Osteocyte (in vitro differentiated cells): ENCODE results near the gene ALS2CL. TPM values are rescaled to one million over a fixed set of nuclear protein-coding genes. Genes with fewer than 3 reads are reported as not detected.

Experiments
- DNase-seq: peaks from one replicate; pipeline ENCODE4 v3.0.0; 2021; ENCODE audit warnings: mixed read lengths; ENCODE audit not compliant: unreplicated experiment; ENCODE audit errors: extremely low spot score
- H3K27ac Mint-ChIP-seq: one replicate; pipeline ENCODE4 v1.8.0; 2021; ENCODE audit warnings: mild to moderate bottlenecking, mixed read lengths; ENCODE audit not compliant: unreplicated experiment
- H3K27me3 Mint-ChIP-seq: one replicate; pipeline ENCODE4 v1.8.0; 2021; ENCODE audit warnings: mixed read lengths; ENCODE audit not compliant: unreplicated experiment
- H3K36me3 Mint-ChIP-seq: one replicate; pipeline ENCODE4 v1.8.0; 2021; ENCODE audit warnings: mixed read lengths; ENCODE audit not compliant: unreplicated experiment
- H3K4me1 Mint-ChIP-seq: one replicate; pipeline ENCODE4 v1.8.0; 2021; ENCODE audit warnings: mixed read lengths; ENCODE audit not compliant: unreplicated experiment
- H3K4me3 Mint-ChIP-seq: one replicate; pipeline ENCODE4 v1.8.0; 2021; ENCODE audit warnings: mild to moderate bottlenecking, moderate library complexity, mixed read lengths; ENCODE audit not compliant: unreplicated experiment
- H3K9me3 Mint-ChIP-seq: one replicate; pipeline ENCODE4 v1.8.0; 2021; ENCODE audit warnings: mixed read lengths; ENCODE audit not compliant: unreplicated experiment
- CTCF ChIP-seq: fragments of 200-600 bp; sonication (generic); IDR thresholded peaks from 2 replicates; pipeline ENCODE4 v1.5.0; 2021; ENCODE audit warnings: antibody characterized with exemption, mild to moderate bottlenecking, moderate library complexity
- total RNA-seq: library from RNA; stranded (reverse); gene quantifications from 2 replicates; pipeline ENCODE4 v1.2.1, GENCODE V29; 2021

Gene ALS2CL
- total RNA-seq, 1 donor from 2014 or later: 0.99 TPM

GRCh38 chr3:46663591-46664135 is 29.8 kb downstream of the ALS2CL start:
- H3K27ac Mint-ChIP-seq: no peak overlapping the region
- no peak overlapping the region for H3K4me3 Mint-ChIP-seq
- TF ChIP-seq CTCF: peak; percentile 24
- H3K36me3 Mint-ChIP-seq: no peaks in the 10 kb centered on the region
- peaks cover 48% of the 10 kb centered on the region for H3K4me1 Mint-ChIP-seq
- no peak for DNase-seq
- H3K9me3 Mint-ChIP-seq: no peaks in the 10 kb centered on the region
- peaks cover 4% of the 10 kb centered on the region for H3K27me3 Mint-ChIP-seq

- Mint-ChIP-seq H3K27ac (no peak overlapping the region), H3K4me3 (no peak overlapping the region), H3K27me3 (peaks cover 4% of the 10 kb centered on the region), H3K4me1 (peaks cover 53% of the 10 kb centered on the region), H3K36me3 (no peaks in the 10 kb centered on the region), H3K9me3 (no peaks in the 10 kb centered on the region)
- no peak for TF ChIP-seq CTCF
- DNase-seq: no peak
Observed at GRCh38 chr3:46662771-46663551, 30.5 kb downstream of the ALS2CL start.

GRCh38 chr3:46661776-46662766 is 31.4 kb downstream of the ALS2CL start:
- H3K4me1 Mint-ChIP-seq: peaks cover 56% of the 10 kb centered on the region
- no peaks in the 10 kb centered on the region for H3K9me3 Mint-ChIP-seq
- H3K27ac Mint-ChIP-seq: no peak overlapping the region
- no peak overlapping the region for H3K4me3 Mint-ChIP-seq
- peak; percentile 27 for DNase-seq
- TF ChIP-seq CTCF: no peak
- H3K27me3 Mint-ChIP-seq: peaks cover 4% of the 10 kb centered on the region
- no peaks in the 10 kb centered on the region for H3K36me3 Mint-ChIP-seq

GRCh38 chr3:46660543-46661523 is 32.6 kb downstream of the ALS2CL start:
- no peaks in the 10 kb centered on the region for H3K36me3 Mint-ChIP-seq
- no peak overlapping the region for H3K27ac Mint-ChIP-seq
- peaks cover 61% of the 10 kb centered on the region for H3K4me1 Mint-ChIP-seq
- peaks cover 8% of the 10 kb centered on the region for H3K27me3 Mint-ChIP-seq
- H3K4me3 Mint-ChIP-seq: no peak overlapping the region
- DNase-seq: peak; percentile 69
- TF ChIP-seq CTCF: no peak
- H3K9me3 Mint-ChIP-seq: no peaks in the 10 kb centered on the region
